Dermis blood vessel endothelial cell (primary cell): Measurements from ENCODE around the gene HLA-DRA. TPM values are rescaled to one million over a fixed set of nuclear protein-coding genes. Genes with fewer than 3 reads are reported as not detected.

Experiments used
- DNase-seq: peaks from one replicate; pipeline ENCODE4 v3.0.0; 2010
- total RNA-seq: library from RNA; depleted of rRNA; stranded (reverse); fragments of >200 nt; gene quantifications from 2 replicates; pipeline ENCODE4 v1.2.3, GENCODE V29; 2014

HLA-DRA gene
- total RNA-seq, 1 donor from 2014 or later = not detected

DNA sequence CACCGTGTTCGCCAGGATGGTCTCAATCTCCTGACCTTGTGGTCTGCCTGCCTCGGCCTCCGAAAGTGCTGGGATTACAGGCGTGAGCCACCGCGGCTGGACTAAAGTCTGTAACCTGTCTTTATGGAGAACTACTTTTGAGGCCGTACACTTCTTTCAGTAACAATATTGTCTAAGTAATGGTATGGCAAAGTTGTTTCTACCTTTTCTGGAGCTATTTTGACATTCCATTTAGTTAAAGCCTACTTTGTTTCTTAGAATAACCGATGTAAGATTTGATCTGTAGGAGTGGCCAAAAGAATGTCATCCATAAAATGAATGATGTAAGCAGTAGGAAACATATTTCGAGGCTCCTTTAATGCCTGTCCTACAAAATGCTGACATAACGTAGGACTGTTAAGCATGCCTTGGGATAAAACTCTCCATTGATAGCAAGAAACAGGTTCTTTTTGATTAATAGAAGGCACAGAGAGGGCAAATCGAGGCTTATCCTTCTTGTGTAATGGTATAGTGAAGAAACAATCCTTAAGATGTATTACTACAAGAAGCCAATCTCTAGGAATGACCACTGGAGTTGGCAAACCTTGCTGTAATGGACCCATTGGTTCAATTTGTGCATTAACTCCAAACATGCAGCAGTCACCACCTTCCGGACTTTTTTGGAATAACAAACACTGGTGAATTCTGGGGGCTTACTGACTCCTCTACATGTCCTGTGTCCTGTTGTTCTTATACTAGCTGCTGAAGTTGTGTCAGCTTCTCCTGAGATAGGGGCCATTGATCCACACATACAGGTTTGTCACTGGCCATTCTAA, 35.9 kb downstream of the HLA-DRA start:
- no peak for DNase-seq

DNA sequence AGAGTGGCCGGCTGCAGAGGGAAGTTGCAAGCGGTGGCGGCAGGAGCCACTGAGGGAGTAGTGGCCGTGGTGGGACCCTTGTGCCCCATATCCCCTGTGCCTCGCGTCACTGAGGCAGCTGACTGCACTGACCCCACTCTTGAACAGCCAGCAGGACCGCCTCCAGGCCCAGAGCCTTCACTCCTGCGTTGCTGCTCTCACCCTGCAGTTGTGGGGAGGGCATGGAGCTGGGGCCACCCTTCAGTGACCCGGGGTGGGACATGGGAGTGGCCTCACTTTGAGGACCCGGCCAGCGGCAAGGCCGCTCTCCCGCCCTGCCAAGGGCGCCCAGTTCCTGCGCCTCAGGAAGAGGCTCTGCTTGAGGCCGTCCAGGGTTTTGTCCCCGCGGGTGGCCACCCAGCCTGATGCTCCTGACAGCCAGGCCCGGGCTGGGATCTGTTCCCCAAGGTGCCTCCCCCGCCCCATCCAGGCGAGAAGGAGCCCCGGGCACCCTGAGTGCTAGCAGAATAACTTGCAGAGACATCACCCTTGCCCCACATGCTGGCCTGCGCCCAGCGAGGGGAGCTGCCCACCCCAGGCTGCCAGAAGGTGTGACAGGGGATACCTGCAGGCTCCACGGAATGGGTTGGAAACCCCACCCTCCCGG, 44.4 kb downstream of the HLA-DRA start:
- no peak for DNase-seq

DNA sequence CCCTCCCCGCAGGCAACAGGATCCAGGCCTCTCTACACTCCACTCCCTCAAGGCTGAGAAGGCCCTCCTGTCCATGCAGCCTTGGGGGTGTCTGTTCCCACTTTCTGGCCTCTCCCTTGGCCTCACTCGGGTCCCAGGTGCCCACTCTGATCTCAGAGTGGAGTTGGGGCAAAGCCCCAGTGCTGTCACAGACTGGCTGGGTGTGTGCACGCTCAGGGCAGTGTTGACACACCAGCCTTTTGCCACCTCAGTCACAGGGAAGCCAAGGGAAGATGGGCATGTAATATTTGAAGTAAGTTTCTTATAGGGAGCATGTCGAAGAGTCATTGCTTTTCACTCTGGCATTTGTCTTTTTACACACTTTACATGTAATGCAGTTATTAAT, 44.9 kb downstream of the HLA-DRA start:
- no peak for DNase-seq

- DNase-seq = no peak
Measured at GRCh38 chr6:32488083-32488482, 48.4 kb downstream of the HLA-DRA start.

- DNase-seq = no peak
Measured at GRCh38 chr6:32491700-32492099, 52.0 kb downstream of the HLA-DRA start.

DNA sequence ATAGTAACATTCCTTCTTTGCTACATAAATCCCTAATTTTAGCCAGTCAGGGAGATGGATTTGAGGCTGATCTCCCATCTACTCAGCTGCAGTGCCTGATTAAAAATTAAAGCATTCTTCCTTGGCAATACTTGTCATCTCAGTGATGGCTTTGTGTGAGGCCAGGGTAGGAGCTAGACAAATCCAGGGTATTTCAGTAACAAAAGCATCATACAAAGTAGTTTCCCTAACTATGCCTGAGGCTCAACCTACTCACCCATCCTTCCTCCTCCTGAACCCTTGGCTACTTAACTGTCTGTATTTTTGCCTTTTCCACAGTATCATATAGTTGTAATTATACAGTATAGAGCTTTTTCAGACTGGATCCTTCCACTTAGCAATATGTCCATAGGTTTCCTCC, 52.7 kb downstream of the HLA-DRA start:
- no peak for DNase-seq

Other genes with a start within 250 kb of the HLA-DRA start
- 62.3 and 85.6 TPM in 2 replicates for gene PBX2, start 249.7 kb upstream of the HLA-DRA start, total RNA-seq
- gene GPSM3, start 247.2 kb upstream of the HLA-DRA start, total RNA-seq = 3.1 and 8.7 TPM in 2 replicates
- 44.3 and 63.5 TPM in 2 replicates for gene NOTCH4, start 215.8 kb upstream of the HLA-DRA start, total RNA-seq
- not detected in 2 replicates for gene TSBP1, start 68.0 kb upstream of the HLA-DRA start, total RNA-seq
- gene BTNL2, start 32.7 kb upstream of the HLA-DRA start, total RNA-seq = not detected in 2 replicates
- not detected in 2 replicates for gene HLA-DRB5, start 90.4 kb downstream of the HLA-DRA start, total RNA-seq
- gene HLA-DRB1, start 150.0 kb downstream of the HLA-DRA start, total RNA-seq = 0.17 TPM in 1 of 2 replicates, not detected in the other
- not detected in 2 replicates for gene HLA-DQA1, start 197.5 kb downstream of the HLA-DRA start, total RNA-seq
- not detected in 2 replicates for gene HLA-DQB1, start 226.8 kb downstream of the HLA-DRA start, total RNA-seq